Measurements from ENCODE around the gene PODN.

GRCh38 chr1:53077599-53077965 lies 15.6 kb downstream of the PODN start:
- TF ChIP-seq, protein P1, sequence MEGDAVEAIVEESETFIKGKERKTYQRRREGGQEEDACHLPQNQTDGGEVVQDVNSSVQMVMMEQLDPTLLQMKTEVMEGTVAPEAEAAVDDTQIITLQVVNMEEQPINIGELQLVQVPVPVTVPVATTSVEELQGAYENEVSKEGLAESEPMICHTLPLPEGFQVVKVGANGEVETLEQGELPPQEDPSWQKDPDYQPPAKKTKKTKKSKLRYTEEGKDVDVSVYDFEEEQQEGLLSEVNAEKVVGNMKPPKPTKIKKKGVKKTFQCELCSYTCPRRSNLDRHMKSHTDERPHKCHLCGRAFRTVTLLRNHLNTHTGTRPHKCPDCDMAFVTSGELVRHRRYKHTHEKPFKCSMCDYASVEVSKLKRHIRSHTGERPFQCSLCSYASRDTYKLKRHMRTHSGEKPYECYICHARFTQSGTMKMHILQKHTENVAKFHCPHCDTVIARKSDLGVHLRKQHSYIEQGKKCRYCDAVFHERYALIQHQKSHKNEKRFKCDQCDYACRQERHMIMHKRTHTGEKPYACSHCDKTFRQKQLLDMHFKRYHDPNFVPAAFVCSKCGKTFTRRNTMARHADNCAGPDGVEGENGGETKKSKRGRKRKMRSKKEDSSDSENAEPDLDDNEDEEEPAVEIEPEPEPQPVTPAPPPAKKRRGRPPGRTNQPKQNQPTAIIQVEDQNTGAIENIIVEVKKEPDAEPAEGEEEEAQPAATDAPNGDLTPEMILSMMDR (conservative IDR thresholded peaks at IDR 0.05; ENCODE audit: low read depth, low read length) = no peak
- TF ChIP-seq EZH2 (IDR thresholded peaks at IDR 0.05; ENCODE audit: borderline replicate concordance, low read depth, low read length, poor library complexity, severe bottlenecking) = no peak

All from A673 (cell line).